Panc1 (cell line): Measurements from ENCODE around the gene DYNC1H1. TPM values are rescaled to one million over a fixed set of nuclear protein-coding genes. Genes with fewer than 3 reads are reported as not detected.

Experiments
- ATAC-seq: fragments of 200-7000 bp; cut with Tn5 transposase; 2 replicates; pipeline ENCODE4 v1.9.1; 2020; ENCODE audit warnings: mild to moderate bottlenecking, moderate library complexity
- BruUV-seq: library from RNA; stranded (reverse); fragments of 400-500 nt; replicated peaks from 2 replicates; lab custom pipeline; 2021; lab: Mats Ljungman, UMichigan
- CTCF ChIA-PET: fragments of 300-600 bp; sonication (Branson Sonifier 250); formaldehyde crosslinking; loops from one replicate; lab custom pipeline; 2022; ENCODE audit warnings: antibody characterized with exemption; lab: Charles Lee
- POLR2A ChIA-PET: fragments of 300-600 bp; sonication (Branson Sonifier 250); formaldehyde crosslinking; loops from one replicate; lab custom pipeline; 2022; ENCODE audit warnings: antibody characterized with exemption; lab: Charles Lee
- DNase-seq: peaks from one replicate; pipeline ENCODE4 v3.0.0-alpha.2; 2010; ENCODE audit warnings: low read depth, low spot score
- H3K27ac ChIP-seq: 2 replicates; pipeline ENCODE4 v1.5.1; 2011; ENCODE audit warnings: mild to moderate bottlenecking, low read length, inconsistent platforms
- H3K27me3 ChIP-seq: fragments of 200-500 bp; sonication (Bioruptor generic); 2 replicates; pipeline ENCODE4 v1.6.0; 2014; ENCODE audit warnings: low read length, inconsistent platforms; ENCODE audit not compliant: control insufficient read depth, insufficient read depth
- H3K36me3 ChIP-seq: fragments of 200-500 bp; sonication (Bioruptor generic); 2 replicates; pipeline ENCODE4 v1.5.1; 2014; ENCODE audit warnings: inconsistent platforms, mild to moderate bottlenecking, low read length, moderate library complexity; ENCODE audit not compliant: control insufficient read depth, insufficient read depth
- H3K4me1 ChIP-seq: 2 replicates; pipeline ENCODE4 v1.5.1; 2011; ENCODE audit warnings: inconsistent platforms, mild to moderate bottlenecking, low read length, moderate library complexity; ENCODE audit not compliant: control insufficient read depth, insufficient read depth
- H3K4me3 ChIP-seq, 2 experiments: 2 replicates each; pipeline ENCODE4 v1.5.1; 2011 to 2012; ENCODE audit warnings: low read depth in 2 of 2, low read length in 2 of 2, mild to moderate bottlenecking in 2 of 2, inconsistent platforms in 1 of 2, moderate library complexity in 1 of 2
- H3K9me3 ChIP-seq: fragments of 200-500 bp; sonication (Bioruptor generic); 2 replicates; pipeline ENCODE4 v1.5.1; 2014; ENCODE audit warnings: low read depth, mild to moderate bottlenecking, inconsistent platforms, low read length, moderate library complexity; ENCODE audit not compliant: control insufficient read depth, insufficient read depth
- POLR2AphosphoS5 ChIP-seq: IDR thresholded peaks from 2 replicates; pipeline ENCODE4 v1.6.1; 2012; ENCODE audit warnings: mild to moderate bottlenecking, low read depth, low read length, moderate library complexity
- SIN3A ChIP-seq: IDR thresholded peaks from 2 replicates; pipeline ENCODE4 v1.6.1; 2012; ENCODE audit warnings: low read depth, mild to moderate bottlenecking, low read length, moderate library complexity, borderline replicate concordance; ENCODE audit not compliant: insufficient read depth
- TCF7L2 ChIP-seq: IDR thresholded peaks from 2 replicates; pipeline ENCODE4 v1.6.1; 2011; ENCODE audit warnings: mild to moderate bottlenecking, low read depth, low read length, inconsistent platforms
- in situ Hi-C: cut with HindIII; loops from 2 replicates; pipeline ENCODE4 v1.10.0; 2016; ENCODE audit warnings: low sequenced_read_pairs, low pct_unique_long_range_greater_than_20kb
- intact Hi-C: fragments of 100-400 bp; cut with micrococcal nuclease; formaldehyde crosslinking; loops from one replicate; pipeline ENCODE4 v1.10.0; 2022; ENCODE audit not compliant: unreplicated experiment
- total RNA-seq: library from RNA; stranded (reverse); gene quantifications from one replicate; pipeline ENCODE4 v1.2.1, GENCODE V29; 2021; ENCODE audit not compliant: unreplicated experiment
- TF ChIP-seq, protein P1 (sequence below): fragments of 450-650 bp; IDR thresholded peaks from 2 replicates; pipeline ENCODE4 v1.5.1; 2017; ENCODE audit warnings: mild to moderate bottlenecking
- TF ChIP-seq, protein P2 (sequence below), 2 experiments: IDR thresholded peaks; 2 replicates each; pipeline ENCODE4 v1.6.1; 2011 to 2012; ENCODE audit warnings: low read depth in 2 of 2, control low read depth in 1 of 2, low read length in 1 of 2, mild to moderate bottlenecking in 1 of 2, moderate library complexity in 1 of 2; ENCODE audit not compliant: insufficient read depth in 1 of 2

Gene DYNC1H1
- total RNA-seq, 1 experiment from 2014 or later: 382 TPM

DNA sequence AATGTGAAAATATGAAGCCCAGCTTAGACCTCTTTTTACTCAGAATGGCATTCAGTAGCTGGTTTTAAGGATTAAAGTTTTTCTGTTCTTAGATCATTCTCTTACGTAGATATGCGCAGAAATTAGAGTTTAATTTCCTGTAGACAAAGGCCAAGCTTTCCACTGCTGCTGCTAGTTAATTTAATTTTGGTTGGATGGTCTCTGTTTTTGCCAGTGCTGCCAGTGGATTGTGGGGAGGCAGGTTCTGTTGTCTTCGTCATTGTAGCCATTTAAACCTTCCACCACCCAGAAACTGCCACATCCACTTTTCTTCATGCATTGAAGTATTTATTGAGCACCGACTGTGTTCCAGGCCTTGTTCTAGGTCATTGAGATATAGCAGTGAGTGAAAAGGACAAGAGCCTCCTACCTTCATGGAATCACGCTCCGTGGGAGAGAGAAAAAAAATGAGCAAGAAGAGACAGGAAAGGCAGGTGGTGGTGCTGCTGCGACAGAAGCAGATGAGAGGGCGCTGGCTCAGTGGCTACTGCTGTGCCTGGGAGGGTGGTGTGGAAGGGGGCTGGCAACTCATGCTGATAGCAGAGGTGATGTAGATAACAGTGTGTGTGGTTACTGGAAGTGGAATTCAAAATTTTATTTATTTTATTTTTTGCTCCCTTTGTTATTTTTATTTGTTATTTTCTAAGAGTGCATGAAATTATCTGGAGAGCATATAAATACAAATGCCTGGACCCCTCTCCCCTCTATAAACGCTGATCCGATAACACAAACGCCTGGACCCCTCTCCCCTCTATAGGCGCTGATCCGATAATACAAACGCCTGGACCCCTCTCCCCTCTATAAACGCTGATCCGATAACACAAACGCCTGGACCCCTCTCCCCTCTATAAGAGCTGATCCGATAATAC lies 33.3 kb downstream of the DYNC1H1 start:
- H3K36me3 ChIP-seq: peaks cover 24% of the 10 kb centered on the region
- no peak for ATAC-seq
- ChIA-PET CTCF (interaction anchor here (0.7 kb wide), 1 partner anchor 104 kb away, joined by 4 read pairs; no protein-coding TSS in a partner anchor), POLR2A (no interaction called here)
- no TSS peak for BruUV-seq
- no peaks in the 10 kb centered on the region for H3K4me1 ChIP-seq
- in situ Hi-C loops: no loop called here
- no peak overlapping the region for H3K4me3 ChIP-seq
- no peaks in the 10 kb centered on the region for H3K9me3 ChIP-seq
- intact Hi-C loops: no loop called here
- H3K27ac ChIP-seq: no peak overlapping the region
- H3K27me3 ChIP-seq: no peaks in the 10 kb centered on the region
- DNase-seq: no peak
- TF ChIP-seq, protein P1, sequence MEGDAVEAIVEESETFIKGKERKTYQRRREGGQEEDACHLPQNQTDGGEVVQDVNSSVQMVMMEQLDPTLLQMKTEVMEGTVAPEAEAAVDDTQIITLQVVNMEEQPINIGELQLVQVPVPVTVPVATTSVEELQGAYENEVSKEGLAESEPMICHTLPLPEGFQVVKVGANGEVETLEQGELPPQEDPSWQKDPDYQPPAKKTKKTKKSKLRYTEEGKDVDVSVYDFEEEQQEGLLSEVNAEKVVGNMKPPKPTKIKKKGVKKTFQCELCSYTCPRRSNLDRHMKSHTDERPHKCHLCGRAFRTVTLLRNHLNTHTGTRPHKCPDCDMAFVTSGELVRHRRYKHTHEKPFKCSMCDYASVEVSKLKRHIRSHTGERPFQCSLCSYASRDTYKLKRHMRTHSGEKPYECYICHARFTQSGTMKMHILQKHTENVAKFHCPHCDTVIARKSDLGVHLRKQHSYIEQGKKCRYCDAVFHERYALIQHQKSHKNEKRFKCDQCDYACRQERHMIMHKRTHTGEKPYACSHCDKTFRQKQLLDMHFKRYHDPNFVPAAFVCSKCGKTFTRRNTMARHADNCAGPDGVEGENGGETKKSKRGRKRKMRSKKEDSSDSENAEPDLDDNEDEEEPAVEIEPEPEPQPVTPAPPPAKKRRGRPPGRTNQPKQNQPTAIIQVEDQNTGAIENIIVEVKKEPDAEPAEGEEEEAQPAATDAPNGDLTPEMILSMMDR: no peak
- TF ChIP-seq TCF7L2 (no peak), SIN3A (no peak), POLR2AphosphoS5 (no peak)
- TF ChIP-seq, protein P2, sequence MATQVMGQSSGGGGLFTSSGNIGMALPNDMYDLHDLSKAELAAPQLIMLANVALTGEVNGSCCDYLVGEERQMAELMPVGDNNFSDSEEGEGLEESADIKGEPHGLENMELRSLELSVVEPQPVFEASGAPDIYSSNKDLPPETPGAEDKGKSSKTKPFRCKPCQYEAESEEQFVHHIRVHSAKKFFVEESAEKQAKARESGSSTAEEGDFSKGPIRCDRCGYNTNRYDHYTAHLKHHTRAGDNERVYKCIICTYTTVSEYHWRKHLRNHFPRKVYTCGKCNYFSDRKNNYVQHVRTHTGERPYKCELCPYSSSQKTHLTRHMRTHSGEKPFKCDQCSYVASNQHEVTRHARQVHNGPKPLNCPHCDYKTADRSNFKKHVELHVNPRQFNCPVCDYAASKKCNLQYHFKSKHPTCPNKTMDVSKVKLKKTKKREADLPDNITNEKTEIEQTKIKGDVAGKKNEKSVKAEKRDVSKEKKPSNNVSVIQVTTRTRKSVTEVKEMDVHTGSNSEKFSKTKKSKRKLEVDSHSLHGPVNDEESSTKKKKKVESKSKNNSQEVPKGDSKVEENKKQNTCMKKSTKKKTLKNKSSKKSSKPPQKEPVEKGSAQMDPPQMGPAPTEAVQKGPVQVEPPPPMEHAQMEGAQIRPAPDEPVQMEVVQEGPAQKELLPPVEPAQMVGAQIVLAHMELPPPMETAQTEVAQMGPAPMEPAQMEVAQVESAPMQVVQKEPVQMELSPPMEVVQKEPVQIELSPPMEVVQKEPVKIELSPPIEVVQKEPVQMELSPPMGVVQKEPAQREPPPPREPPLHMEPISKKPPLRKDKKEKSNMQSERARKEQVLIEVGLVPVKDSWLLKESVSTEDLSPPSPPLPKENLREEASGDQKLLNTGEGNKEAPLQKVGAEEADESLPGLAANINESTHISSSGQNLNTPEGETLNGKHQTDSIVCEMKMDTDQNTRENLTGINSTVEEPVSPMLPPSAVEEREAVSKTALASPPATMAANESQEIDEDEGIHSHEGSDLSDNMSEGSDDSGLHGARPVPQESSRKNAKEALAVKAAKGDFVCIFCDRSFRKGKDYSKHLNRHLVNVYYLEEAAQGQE (IDR thresholded peaks at IDR 0.05; ENCODE audit: insufficient read depth in 1 of 2, low read depth in 2 of 2, low read length in 1 of 2): no peak

DNA sequence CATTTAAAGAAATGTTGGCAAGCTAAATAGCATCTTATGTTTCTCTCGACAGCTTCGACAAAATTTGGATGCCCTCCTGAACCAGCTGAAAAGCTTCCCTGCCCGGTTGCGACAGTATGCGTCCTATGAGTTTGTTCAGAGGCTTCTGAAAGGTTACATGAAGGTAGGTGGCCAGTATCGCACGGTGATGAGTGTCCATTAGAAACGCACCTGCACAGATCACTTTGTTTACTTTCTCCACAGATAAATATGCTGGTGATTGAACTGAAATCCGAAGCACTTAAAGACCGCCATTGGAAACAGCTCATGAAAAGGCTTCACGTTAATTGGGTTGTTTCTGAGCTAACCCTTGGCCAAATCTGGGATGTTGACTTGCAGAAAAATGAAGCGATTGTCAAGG lies 36.5 kb downstream of the DYNC1H1 start:
- BruUV-seq: no TSS peak
- DNase-seq (no peak), ATAC-seq (no peak)
- in situ Hi-C loops: no loop called here
- Histone ChIP-seq H3K27me3 (no peaks in the 10 kb centered on the region), H3K4me1 (no peaks in the 10 kb centered on the region), H3K9me3 (no peaks in the 10 kb centered on the region), H3K36me3 (peaks cover 24% of the 10 kb centered on the region), H3K4me3 (no peak overlapping the region), H3K27ac (no peak overlapping the region)
- intact Hi-C loops: no loop called here
- TF ChIP-seq, protein P2 (IDR thresholded peaks at IDR 0.05; ENCODE audit: insufficient read depth in 1 of 2, low read depth in 2 of 2, low read length in 1 of 2): no peak
- TF ChIP-seq POLR2AphosphoS5 (no peak), SIN3A (no peak), TCF7L2 (no peak)
- TF ChIP-seq, protein P1: no peak
- ChIA-PET CTCF (no interaction called here), POLR2A (no interaction called here)
